ENCODE results near the gene P2RX4.

P2RX4 gene

DNA sequence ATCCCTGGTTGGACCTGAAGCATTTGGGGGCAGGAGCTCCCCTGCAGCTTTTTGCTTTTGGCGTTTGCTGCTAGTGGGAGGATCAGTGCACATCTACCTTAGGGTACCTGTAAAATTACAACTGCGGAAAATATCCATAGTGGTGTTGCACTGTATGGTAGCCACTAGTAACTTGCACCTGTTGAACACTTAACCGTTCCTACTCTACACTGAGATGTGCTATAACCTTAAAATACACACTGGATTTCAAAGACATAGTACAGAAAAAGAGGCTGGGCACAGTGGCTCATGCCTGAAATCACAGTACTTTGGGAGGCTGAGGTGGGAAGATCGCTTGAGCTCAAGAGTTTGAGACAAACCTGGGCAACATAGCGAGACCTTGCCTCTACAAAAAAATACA, 2.9 kb downstream of the P2RX4 start:
- H3K4me1 ChIP-seq (ENCODE audit: insufficient read depth, low read length), result 0 out of 2 replicates have a peak, but pooled peaks cover 3% of the 10 kb centered on the region
- WGBS, result 95% methylated on average over 5 of the region's 5 CpGs
- H3K9ac ChIP-seq (ENCODE audit: low read depth, low read length), result no peak overlapping the region
- no peaks in the 10 kb centered on the region for H3K9me3 ChIP-seq (ENCODE audit: insufficient read depth, low read depth, low read length)
- no peaks in the 10 kb centered on the region for H3K36me3 ChIP-seq (ENCODE audit: insufficient read depth, low read length)
- no peak overlapping the region for H3K27ac ChIP-seq (ENCODE audit: low read depth, low read length)
- H3K27me3 ChIP-seq (ENCODE audit: insufficient read depth, low read length), result peaks cover 12% of the 10 kb centered on the region; the same call in 1 of the 2 replicates
- H3K4me3 ChIP-seq (ENCODE audit: low read length), result no peak overlapping the region

DNA sequence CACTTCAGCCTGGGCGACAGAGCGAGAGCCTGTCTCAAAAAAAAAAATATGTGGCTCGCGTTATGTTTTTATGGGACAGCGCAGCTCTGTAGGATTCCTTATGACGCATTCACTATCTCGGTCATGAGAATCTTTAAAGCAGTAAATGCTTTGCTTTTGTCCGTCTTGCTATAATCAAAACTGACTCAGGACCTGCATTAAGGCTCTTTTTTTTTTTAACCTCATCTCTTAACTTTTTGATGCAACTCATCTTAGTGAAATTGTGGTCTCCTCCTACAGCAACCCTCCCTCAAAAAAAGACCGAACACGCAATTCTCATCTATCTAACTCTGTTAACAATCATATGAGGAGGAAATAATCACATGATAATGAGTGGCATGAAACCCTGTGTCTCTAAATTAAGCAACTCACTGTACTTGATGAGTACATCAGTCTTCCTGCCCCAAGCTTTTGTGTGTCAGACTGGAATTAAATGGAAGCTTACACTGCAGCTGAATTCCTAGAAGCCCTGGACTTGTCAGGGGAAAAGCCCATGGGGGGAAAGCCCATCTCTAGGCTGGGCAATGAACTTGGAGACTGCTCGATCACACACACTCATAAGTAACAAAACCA, 4.3 kb downstream of the P2RX4 start:
- Histone ChIP-seq H3K4me1 (ENCODE audit: insufficient read depth, low read length) (0 out of 2 replicates have a peak, but pooled peaks cover 3% of the 10 kb centered on the region), H3K4me3 (ENCODE audit: low read length) (no peak overlapping the region), H3K27ac (ENCODE audit: low read depth, low read length) (no peak overlapping the region), H3K27me3 (ENCODE audit: insufficient read depth, low read length) (peaks cover 2% of the 10 kb centered on the region; the same call in 1 of the 2 replicates), H3K9ac (ENCODE audit: low read depth, low read length) (no peak overlapping the region), H3K9me3 (ENCODE audit: insufficient read depth, low read depth, low read length) (no peaks in the 10 kb centered on the region), H3K36me3 (ENCODE audit: insufficient read depth, low read length) (no peaks in the 10 kb centered on the region)
- WGBS, result 93% methylated on average over 11 of the region's 11 CpGs

DNA sequence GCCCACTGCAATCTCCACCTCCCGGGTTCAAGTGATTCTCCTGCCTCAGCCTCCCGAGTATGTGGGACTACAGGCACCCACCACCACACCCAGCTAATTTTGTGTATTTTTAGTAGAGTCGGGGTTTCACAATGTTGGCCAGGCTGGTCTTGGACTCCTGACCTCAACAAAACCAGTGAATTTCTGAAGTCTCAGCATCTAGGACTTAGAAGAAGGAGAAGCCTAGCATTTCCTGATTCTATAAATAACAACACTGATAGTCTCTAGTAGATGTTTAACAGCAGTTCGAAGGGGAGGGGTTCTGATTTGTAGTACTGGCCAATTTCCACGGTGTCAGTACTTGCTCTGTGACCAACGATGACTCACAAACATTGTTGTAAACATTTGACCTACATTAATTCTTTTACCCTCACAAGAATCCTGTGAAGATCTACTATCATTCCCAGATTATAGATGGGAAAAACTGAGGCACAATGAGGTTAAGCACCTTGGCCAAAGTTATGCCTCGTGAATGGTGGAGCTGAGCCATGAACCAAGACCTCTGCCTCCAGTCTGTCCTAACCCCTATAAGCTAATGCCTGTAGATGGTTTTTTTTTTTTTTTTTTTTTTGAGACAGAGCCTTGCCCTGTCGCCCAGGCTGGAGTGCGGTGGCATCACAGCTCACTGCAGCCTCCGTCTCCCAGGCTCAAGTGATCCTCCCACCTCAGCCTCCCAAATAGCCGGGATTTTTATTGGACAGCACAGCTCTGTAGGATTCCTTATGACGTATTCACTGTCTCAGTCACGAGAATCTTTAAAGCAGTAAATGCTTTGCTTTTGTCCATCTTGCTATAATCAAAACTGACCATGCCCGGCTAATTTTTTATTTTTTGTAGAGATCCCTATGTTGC, 5.2 kb downstream of the P2RX4 start:
- WGBS, result 92% methylated on average over 13 of the region's 14 CpGs
- H3K9ac ChIP-seq (ENCODE audit: low read depth, low read length), result no peak overlapping the region
- H3K9me3 ChIP-seq (ENCODE audit: insufficient read depth, low read depth, low read length), result no peaks in the 10 kb centered on the region
- no peaks in the 10 kb centered on the region for H3K36me3 ChIP-seq (ENCODE audit: insufficient read depth, low read length)
- H3K4me3 ChIP-seq (ENCODE audit: low read length), result no peak overlapping the region
- H3K27me3 ChIP-seq (ENCODE audit: insufficient read depth, low read length), result no peaks in the 10 kb centered on the region
- H3K4me1 ChIP-seq (ENCODE audit: insufficient read depth, low read length), result 0 out of 2 replicates have a peak, but pooled peaks cover 3% of the 10 kb centered on the region
- H3K27ac ChIP-seq (ENCODE audit: low read depth, low read length), result no peak overlapping the region

DNA sequence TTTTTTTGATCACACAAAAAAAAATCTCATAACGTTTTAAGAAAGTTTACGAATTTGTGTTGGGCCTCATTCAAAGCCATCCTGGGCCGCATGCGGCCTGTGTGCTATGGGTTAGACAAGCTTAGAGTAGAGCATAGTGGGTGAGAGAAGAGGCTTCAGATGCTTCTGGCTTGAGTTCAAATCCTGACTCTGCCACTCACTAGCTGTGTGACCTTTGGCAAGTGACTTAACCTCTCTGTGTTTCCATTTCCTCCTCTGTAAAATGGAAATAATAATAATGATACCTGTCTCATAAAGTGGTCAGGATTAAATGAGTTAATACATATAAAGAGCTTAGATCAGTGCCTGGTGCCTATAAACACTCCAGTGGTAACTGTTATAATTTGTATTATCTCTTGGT, 6.2 kb downstream of the P2RX4 start:
- Histone ChIP-seq H3K27me3 (ENCODE audit: insufficient read depth, low read length) (no peaks in the 10 kb centered on the region), H3K4me1 (ENCODE audit: insufficient read depth, low read length) (no peaks in the 10 kb centered on the region), H3K27ac (ENCODE audit: low read depth, low read length) (no peak overlapping the region), H3K9ac (ENCODE audit: low read depth, low read length) (no peak overlapping the region), H3K36me3 (ENCODE audit: insufficient read depth, low read length) (no peaks in the 10 kb centered on the region), H3K4me3 (ENCODE audit: low read length) (no peak overlapping the region), H3K9me3 (ENCODE audit: insufficient read depth, low read depth, low read length) (no peaks in the 10 kb centered on the region)
- 96% methylated on average over 4 of the region's 4 CpGs for WGBS

- 90% methylated on average over 8 of the region's 8 CpGs for WGBS
- H3K27ac ChIP-seq (ENCODE audit: low read depth, low read length), result no peak overlapping the region
- H3K9me3 ChIP-seq (ENCODE audit: insufficient read depth, low read depth, low read length), result no peaks in the 10 kb centered on the region
- no peak overlapping the region for H3K9ac ChIP-seq (ENCODE audit: low read depth, low read length)
- no peak overlapping the region for H3K4me3 ChIP-seq (ENCODE audit: low read length)
- no peaks in the 10 kb centered on the region for H3K27me3 ChIP-seq (ENCODE audit: insufficient read depth, low read length)
- H3K4me1 ChIP-seq (ENCODE audit: insufficient read depth, low read length), result no peaks in the 10 kb centered on the region
- H3K36me3 ChIP-seq (ENCODE audit: insufficient read depth, low read length), result no peaks in the 10 kb centered on the region
Observed at GRCh38 chr12:121217063-121217462, 7.1 kb downstream of the P2RX4 start.

DNA sequence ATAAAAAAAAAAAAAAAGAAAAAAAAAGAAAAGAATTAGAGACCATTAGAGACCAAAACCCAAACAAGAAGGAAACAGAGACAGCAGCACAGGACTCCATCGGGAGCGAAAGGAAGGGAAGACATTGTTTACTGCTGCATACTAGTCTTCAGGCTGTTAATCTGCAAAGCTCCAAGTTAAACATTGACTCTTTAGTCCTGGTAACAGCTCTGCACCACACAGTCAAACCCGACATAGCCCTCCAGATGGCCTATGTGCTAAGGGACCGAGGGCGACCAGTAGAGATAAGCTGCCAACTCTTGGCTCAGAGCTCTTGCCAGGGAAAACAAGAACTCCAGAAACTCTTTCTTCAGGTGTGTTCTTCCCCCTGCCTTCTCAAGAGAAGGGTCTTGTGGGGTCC, 7.8 kb downstream of the P2RX4 start:
- no peak overlapping the region for H3K27ac ChIP-seq (ENCODE audit: low read depth, low read length)
- 94% methylated on average over 5 of the region's 5 CpGs for WGBS
- no peak overlapping the region for H3K4me3 ChIP-seq (ENCODE audit: low read length)
- H3K9me3 ChIP-seq (ENCODE audit: insufficient read depth, low read depth, low read length), result no peaks in the 10 kb centered on the region
- H3K27me3 ChIP-seq (ENCODE audit: insufficient read depth, low read length), result no peaks in the 10 kb centered on the region
- no peaks in the 10 kb centered on the region for H3K36me3 ChIP-seq (ENCODE audit: insufficient read depth, low read length)
- no peak overlapping the region for H3K9ac ChIP-seq (ENCODE audit: low read depth, low read length)
- H3K4me1 ChIP-seq (ENCODE audit: insufficient read depth, low read length), result no peaks in the 10 kb centered on the region

GRCh38 chr12:121218588-121219352, 8.8 kb downstream of the P2RX4 start:
- H3K4me3 ChIP-seq (ENCODE audit: low read length), result no peak overlapping the region
- no peak overlapping the region for H3K27ac ChIP-seq (ENCODE audit: low read depth, low read length)
- no peaks in the 10 kb centered on the region for H3K4me1 ChIP-seq (ENCODE audit: insufficient read depth, low read length)
- 93% methylated on average over 18 of the region's 18 CpGs for WGBS
- no peaks in the 10 kb centered on the region for H3K36me3 ChIP-seq (ENCODE audit: insufficient read depth, low read length)
- no peaks in the 10 kb centered on the region for H3K9me3 ChIP-seq (ENCODE audit: insufficient read depth, low read depth, low read length)
- no peak overlapping the region for H3K9ac ChIP-seq (ENCODE audit: low read depth, low read length)
- no peaks in the 10 kb centered on the region for H3K27me3 ChIP-seq (ENCODE audit: insufficient read depth, low read length)

- Histone ChIP-seq H3K36me3 (ENCODE audit: insufficient read depth, low read length) (no peaks in the 10 kb centered on the region), H3K27ac (ENCODE audit: low read depth, low read length) (no peak overlapping the region), H3K9ac (ENCODE audit: low read depth, low read length) (no peak overlapping the region), H3K9me3 (ENCODE audit: insufficient read depth, low read depth, low read length) (no peaks in the 10 kb centered on the region), H3K4me1 (ENCODE audit: insufficient read depth, low read length) (no peaks in the 10 kb centered on the region), H3K4me3 (ENCODE audit: low read length) (no peak overlapping the region), H3K27me3 (ENCODE audit: insufficient read depth, low read length) (no peaks in the 10 kb centered on the region)
- whole genome bisulfite sequencing, result 93% methylated on average over 3 of the region's 3 CpGs
Observed at GRCh38 chr12:121219353-121219986, 9.5 kb downstream of the P2RX4 start.

GRCh38 chr12:121222847-121223246, 12.9 kb downstream of the P2RX4 start:
- H3K27ac ChIP-seq (ENCODE audit: low read depth, low read length), result no peak overlapping the region
- H3K9ac ChIP-seq (ENCODE audit: low read depth, low read length), result no peak overlapping the region
- H3K27me3 ChIP-seq (ENCODE audit: insufficient read depth, low read length), result no peaks in the 10 kb centered on the region
- 98% methylated on average over 10 of the region's 10 CpGs for WGBS
- H3K4me3 ChIP-seq (ENCODE audit: low read length), result no peak overlapping the region
- H3K4me1 ChIP-seq (ENCODE audit: insufficient read depth, low read length), result no peaks in the 10 kb centered on the region
- no peaks in the 10 kb centered on the region for H3K36me3 ChIP-seq (ENCODE audit: insufficient read depth, low read length)
- no peaks in the 10 kb centered on the region for H3K9me3 ChIP-seq (ENCODE audit: insufficient read depth, low read depth, low read length)

GRCh38 chr12:121223292-121224285, 13.7 kb downstream of the P2RX4 start:
- WGBS, result 88% methylated on average over 19 of the region's 19 CpGs
- H3K36me3 ChIP-seq (ENCODE audit: insufficient read depth, low read length), result peaks cover 1% of the 10 kb centered on the region; the same call in 1 of the 2 replicates
- H3K27ac ChIP-seq (ENCODE audit: low read depth, low read length), result no peak overlapping the region
- no peaks in the 10 kb centered on the region for H3K27me3 ChIP-seq (ENCODE audit: insufficient read depth, low read length)
- no peaks in the 10 kb centered on the region for H3K4me1 ChIP-seq (ENCODE audit: insufficient read depth, low read length)
- no peak overlapping the region for H3K4me3 ChIP-seq (ENCODE audit: low read length)
- H3K9ac ChIP-seq (ENCODE audit: low read depth, low read length), result no peak overlapping the region
- no peaks in the 10 kb centered on the region for H3K9me3 ChIP-seq (ENCODE audit: insufficient read depth, low read depth, low read length)
